ENCODE results near the gene NT5C.

- TF ChIP-seq POLR2A (IDR thresholded peaks at IDR 0.05) = no peak
- TF ChIP-seq CTCF (IDR thresholded peaks at IDR 0.05) = no peak
Observed at GRCh38 chr17:75125984-75126383, 5.6 kb downstream of the NT5C start.
